Subcutaneous preadipocyte (primary cell): ENCODE data around the gene GAGE2A. TPM values are rescaled to one million over a fixed set of nuclear protein-coding genes. Genes with fewer than 3 reads are reported as not detected.

Experiments
- total RNA-seq: library from RNA; depleted of rRNA; stranded (reverse); fragments of >200 nt; gene quantifications from 2 replicates; pipeline ENCODE4 v1.2.3, GENCODE V29; 2012

GAGE2A gene, protein sequence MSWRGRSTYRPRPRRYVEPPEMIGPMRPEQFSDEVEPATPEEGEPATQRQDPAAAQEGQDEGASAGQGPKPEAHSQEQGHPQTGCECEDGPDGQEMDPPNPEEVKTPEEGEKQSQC
- total RNA-seq = not detected in 2 replicates

GRCh38 chrX:49589196-49589595, at the start of gene GAGE2A:
Gene GAGE2A (plus strand): TSS chrX:49589496. CDS start chrX:49590651, 1,155 bp downstream.

DNA sequence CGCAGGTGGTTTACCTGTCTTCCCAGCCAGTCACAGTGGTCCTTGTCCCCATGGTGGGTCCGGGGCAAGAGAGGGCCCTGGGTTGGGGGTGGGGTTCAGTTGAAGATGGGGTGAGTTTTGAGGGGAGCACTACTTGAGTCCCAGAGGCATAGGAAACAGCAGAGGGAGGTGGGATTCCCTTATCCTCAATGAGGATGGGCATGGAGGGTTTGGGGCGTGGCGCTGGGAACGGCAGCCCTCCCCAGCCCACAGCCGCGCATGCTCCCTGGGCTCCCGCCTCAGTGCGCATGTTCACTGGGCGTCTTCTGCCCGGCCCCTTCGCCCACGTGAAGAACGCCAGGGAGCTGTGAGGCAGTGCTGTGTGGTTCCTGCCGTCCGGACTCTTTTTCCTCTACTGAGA, 47.9 kb upstream of the GAGE2A start, which contains the start of gene GAGE12D:
Gene GAGE12D, plus strand, starts transcription at position 301 of the 400 bp plus-strand sequence. CDS start 1,155 bp downstream, outside the sequence.

DNA sequence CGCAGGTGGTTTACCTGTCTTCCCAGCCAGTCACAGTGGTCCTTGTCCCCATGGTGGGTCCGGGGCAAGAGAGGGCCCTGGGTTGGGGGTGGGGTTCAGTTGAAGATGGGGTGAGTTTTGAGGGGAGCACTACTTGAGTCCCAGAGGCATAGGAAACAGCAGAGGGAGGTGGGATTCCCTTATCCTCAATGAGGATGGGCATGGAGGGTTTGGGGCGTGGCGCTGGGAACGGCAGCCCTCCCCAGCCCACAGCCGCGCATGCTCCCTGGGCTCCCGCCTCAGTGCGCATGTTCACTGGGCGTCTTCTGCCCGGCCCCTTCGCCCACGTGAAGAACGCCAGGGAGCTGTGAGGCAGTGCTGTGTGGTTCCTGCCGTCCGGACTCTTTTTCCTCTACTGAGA, 38.3 kb upstream of the GAGE2A start, which contains the start of gene GAGE12E:
Gene GAGE12E, plus strand, starts transcription at position 301 of the 400 bp plus-strand sequence. CDS start 1,155 bp downstream, outside the sequence.

DNA sequence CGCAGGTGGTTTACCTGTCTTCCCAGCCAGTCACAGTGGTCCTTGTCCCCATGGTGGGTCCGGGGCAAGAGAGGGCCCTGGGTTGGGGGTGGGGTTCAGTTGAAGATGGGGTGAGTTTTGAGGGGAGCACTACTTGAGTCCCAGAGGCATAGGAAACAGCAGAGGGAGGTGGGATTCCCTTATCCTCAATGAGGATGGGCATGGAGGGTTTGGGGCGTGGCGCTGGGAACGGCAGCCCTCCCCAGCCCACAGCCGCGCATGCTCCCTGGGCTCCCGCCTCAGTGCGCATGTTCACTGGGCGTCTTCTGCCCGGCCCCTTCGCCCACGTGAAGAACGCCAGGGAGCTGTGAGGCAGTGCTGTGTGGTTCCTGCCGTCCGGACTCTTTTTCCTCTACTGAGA, 28.8 kb upstream of the GAGE2A start, which contains the start of gene GAGE12F:
Gene GAGE12F, plus strand, starts transcription at position 301 of the 400 bp plus-strand sequence. CDS start 1,155 bp downstream, outside the sequence.

GRCh38 chrX:49570100-49570499, 19.2 kb upstream of the GAGE2A start, which contains the start of gene GAGE12G:
Gene GAGE12G (plus strand): TSS chrX:49570400. CDS start chrX:49571555, 1,155 bp downstream.

GRCh38 chrX:49579649-49580048, 9.6 kb upstream of the GAGE2A start, which contains the start of gene GAGE12H:
Gene GAGE12H (plus strand): TSS chrX:49579949. CDS start chrX:49581104, 1,155 bp downstream.

DNA sequence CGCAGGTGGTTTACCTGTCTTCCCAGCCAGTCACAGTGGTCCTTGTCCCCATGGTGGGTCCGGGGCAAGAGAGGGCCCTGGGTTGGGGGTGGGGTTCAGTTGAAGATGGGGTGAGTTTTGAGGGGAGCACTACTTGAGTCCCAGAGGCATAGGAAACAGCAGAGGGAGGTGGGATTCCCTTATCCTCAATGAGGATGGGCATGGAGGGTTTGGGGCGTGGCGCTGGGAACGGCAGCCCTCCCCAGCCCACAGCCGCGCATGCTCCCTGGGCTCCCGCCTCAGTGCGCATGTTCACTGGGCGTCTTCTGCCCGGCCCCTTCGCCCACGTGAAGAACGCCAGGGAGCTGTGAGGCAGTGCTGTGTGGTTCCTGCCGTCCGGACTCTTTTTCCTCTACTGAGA, 9.4 kb downstream of the GAGE2A start, which contains the start of gene GAGE1:
Gene GAGE1, plus strand, starts transcription at position 301 of the 400 bp plus-strand sequence. CDS start 1,155 bp downstream, outside the sequence.

Other genes with a start within 250 kb of the GAGE2A start
- not detected in 2 replicates for gene GAGE12C, start 57.3 kb upstream of the GAGE2A start, total RNA-seq
- not detected in 2 replicates for gene GAGE12D, start 47.8 kb upstream of the GAGE2A start, total RNA-seq
- gene GAGE12E, start 38.2 kb upstream of the GAGE2A start, total RNA-seq = not detected in 2 replicates
- not detected in 2 replicates for gene GAGE12F, start 28.7 kb upstream of the GAGE2A start, total RNA-seq
- gene GAGE12G, start 19.1 kb upstream of the GAGE2A start, total RNA-seq = not detected in 2 replicates
- gene GAGE12H, start 9.5 kb upstream of the GAGE2A start, total RNA-seq = not detected in 2 replicates
- not detected in 2 replicates for gene GAGE1, start 9.5 kb downstream of the GAGE2A start, total RNA-seq
- not detected in 2 replicates for gene PAGE1, start 106.5 kb downstream of the GAGE2A start, total RNA-seq
- not detected in 2 replicates for gene PAGE4, start 239.8 kb downstream of the GAGE2A start, total RNA-seq